ENCODE data around the gene METTL2A.
"Not testable (repeated sequence)": the region's sequence is repeated elsewhere in the genome, so short reads cannot be mapped to it uniquely, and the experiment has no call there.

DNA sequence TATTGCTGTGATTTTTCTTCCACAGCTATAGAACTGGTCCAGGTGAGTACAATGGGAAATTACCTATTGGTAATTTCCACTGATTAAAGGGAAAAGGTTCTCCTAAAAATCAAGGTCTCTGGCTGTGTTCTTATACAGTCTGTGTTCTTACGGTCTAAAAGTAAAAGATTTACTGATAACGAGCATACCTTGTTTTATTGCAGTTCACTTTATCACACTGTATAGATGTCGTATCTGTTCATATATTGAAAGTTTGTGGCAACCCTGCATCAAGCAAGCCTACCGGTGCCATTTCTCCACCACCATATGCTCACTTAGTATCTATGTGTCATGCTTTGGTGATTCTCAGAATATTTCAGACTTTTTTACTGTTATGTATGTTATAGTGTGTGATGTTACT lies 11.6 kb downstream of the METTL2A start:
- TF ChIP-seq, protein P1, sequence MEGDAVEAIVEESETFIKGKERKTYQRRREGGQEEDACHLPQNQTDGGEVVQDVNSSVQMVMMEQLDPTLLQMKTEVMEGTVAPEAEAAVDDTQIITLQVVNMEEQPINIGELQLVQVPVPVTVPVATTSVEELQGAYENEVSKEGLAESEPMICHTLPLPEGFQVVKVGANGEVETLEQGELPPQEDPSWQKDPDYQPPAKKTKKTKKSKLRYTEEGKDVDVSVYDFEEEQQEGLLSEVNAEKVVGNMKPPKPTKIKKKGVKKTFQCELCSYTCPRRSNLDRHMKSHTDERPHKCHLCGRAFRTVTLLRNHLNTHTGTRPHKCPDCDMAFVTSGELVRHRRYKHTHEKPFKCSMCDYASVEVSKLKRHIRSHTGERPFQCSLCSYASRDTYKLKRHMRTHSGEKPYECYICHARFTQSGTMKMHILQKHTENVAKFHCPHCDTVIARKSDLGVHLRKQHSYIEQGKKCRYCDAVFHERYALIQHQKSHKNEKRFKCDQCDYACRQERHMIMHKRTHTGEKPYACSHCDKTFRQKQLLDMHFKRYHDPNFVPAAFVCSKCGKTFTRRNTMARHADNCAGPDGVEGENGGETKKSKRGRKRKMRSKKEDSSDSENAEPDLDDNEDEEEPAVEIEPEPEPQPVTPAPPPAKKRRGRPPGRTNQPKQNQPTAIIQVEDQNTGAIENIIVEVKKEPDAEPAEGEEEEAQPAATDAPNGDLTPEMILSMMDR (IDR thresholded peaks at IDR 0.05 in 4 of 5, conservative IDR thresholded peaks at IDR 0.05 in 1 of 5) = not testable (repeated sequence)
- TF ChIP-seq POLR2A (IDR thresholded peaks at IDR 0.05) = not testable (repeated sequence)

All from gastrocnemius medialis (tissue), 4 donors.